K562 (cell line): ENCODE results near the gene EIF3I. TPM values are rescaled to one million over a fixed set of nuclear protein-coding genes. Genes with fewer than 3 reads are reported as not detected.
A peak's percentile ranks its signal among the peaks of the same experiment; 100 is the strongest.

Experiments used
- BHLHE40 ChIP-seq: IDR thresholded peaks from 2 replicates; pipeline ENCODE4 v1.6.1; 2011; ENCODE audit warnings: low read length, improper control_type of control experiment
- E2F4 ChIP-seq: sonication (generic); formaldehyde crosslinking; IDR thresholded peaks from 2 replicates; pipeline ENCODE4 v1.8.0; 2022; ENCODE audit warnings: mild to moderate bottlenecking, low read depth, missing genetic modification reagents
- RERE ChIP-seq: sonication (generic); formaldehyde crosslinking; IDR thresholded peaks from 2 replicates; pipeline ENCODE4 v1.8.0; 2023; ENCODE audit warnings: missing genetic modification reagents, mild to moderate bottlenecking, borderline replicate concordance
- TEAD2 ChIP-seq: fragments of 450-650 bp; IDR thresholded peaks from 2 replicates; pipeline ENCODE4 v1.6.1; 2016; ENCODE audit warnings: missing genetic modification characterization, control low read depth, missing compliant biosample characterization
- TFAM ChIP-seq: fragments of 250-450 bp; sonication (Bioruptor Pico); conservative IDR thresholded peaks from 2 replicates; pipeline ENCODE4 v1.5.0; 2021; ENCODE audit warnings: mild to moderate bottlenecking, moderate library complexity
- ZNF143 ChIP-seq: sonication (generic); formaldehyde crosslinking; IDR thresholded peaks from 2 replicates; pipeline ENCODE4 v1.9.0; 2022; ENCODE audit warnings: mild to moderate bottlenecking, missing genetic modification reagents
- ZNF75A ChIP-seq: fragments of 450-650 bp; formaldehyde crosslinking; IDR thresholded peaks from 2 replicates; pipeline ENCODE4 v1.4.0; 2020; ENCODE audit warnings: mild to moderate bottlenecking
- polyA plus RNA-seq, 8 experiments: library from polyadenylated mRNA; depleted of rRNA in 4 of 8; stranded (reverse) in 5 of 8; unstranded in 3 of 8; fragments of >200 nt; fragmentation: Nextera tagmentation in 2 of 8; fragmentation: Illumina TruSeq in 1 of 8; extraction: Ambion mirVana in 2 of 8; extraction: Trizol in 1 of 8; gene quantifications; 2 replicates each; pipeline versions ENCODE4 v1.2.1 to v1.2.3, GENCODE V29; 2011 to 2014; ENCODE audit warnings: inconsistent platforms in 1 of 8, missing spikeins in 1 of 8
- total RNA-seq, 7 experiments: library from RNA; depleted of rRNA in 6 of 7; stranded (reverse); fragments of >200 nt in 6 of 7; fragmentation: Illumina TruSeq in 2 of 7; extraction: Trizol in 2 of 7; gene quantifications; 2 replicates each; pipeline versions ENCODE4 v1.2.1 to v1.2.3, GENCODE V29; 2011 to 2021; ENCODE audit warnings: low replicate concordance in 1 of 7
- TF ChIP-seq, protein P1 (sequence below): sonication (generic); formaldehyde crosslinking; IDR thresholded peaks from 2 replicates; pipeline ENCODE4 v1.8.0; 2022; ENCODE audit warnings: mild to moderate bottlenecking, missing genetic modification reagents
- TF ChIP-seq, protein P2 (sequence below), 2 experiments: fragments of 450-650 bp; IDR thresholded peaks; 2 replicates each; pipeline ENCODE4 v1.6.1; 2018; ENCODE audit warnings: mild to moderate bottlenecking in 2 of 2, low read depth in 1 of 2; ENCODE audit not compliant: partially characterized antibody in 2 of 2
- TF ChIP-seq, protein P3 (sequence below): IDR thresholded peaks from 2 replicates; pipeline ENCODE4 v1.6.1; 2011; ENCODE audit warnings: borderline replicate concordance, low read depth, mild to moderate bottlenecking, moderate library complexity, low read length; ENCODE audit not compliant: insufficient read depth, poor library complexity, severe bottlenecking

EIF3I gene
- total and polyA plus RNA-seq, 9 of the 15 experiments (the other 6 are each of a cell fraction or from before 2014, with no cell fraction given) = 414 to 1,526 (median 635) TPM

GRCh38 chr1:32247983-32248889, 26.0 kb downstream of the EIF3I start (continued):
- no peak for TF ChIP-seq TEAD2 (tag)
- TF ChIP-seq BHLHE40 = peak; percentile 50; the same call in 1 of the 2 replicates
- no peak for TF ChIP-seq ZNF143 (CRISPR knock-in tag)
- TF ChIP-seq TFAM (CRISPR knock-in tag) = no peak
- TF ChIP-seq, protein P1, sequence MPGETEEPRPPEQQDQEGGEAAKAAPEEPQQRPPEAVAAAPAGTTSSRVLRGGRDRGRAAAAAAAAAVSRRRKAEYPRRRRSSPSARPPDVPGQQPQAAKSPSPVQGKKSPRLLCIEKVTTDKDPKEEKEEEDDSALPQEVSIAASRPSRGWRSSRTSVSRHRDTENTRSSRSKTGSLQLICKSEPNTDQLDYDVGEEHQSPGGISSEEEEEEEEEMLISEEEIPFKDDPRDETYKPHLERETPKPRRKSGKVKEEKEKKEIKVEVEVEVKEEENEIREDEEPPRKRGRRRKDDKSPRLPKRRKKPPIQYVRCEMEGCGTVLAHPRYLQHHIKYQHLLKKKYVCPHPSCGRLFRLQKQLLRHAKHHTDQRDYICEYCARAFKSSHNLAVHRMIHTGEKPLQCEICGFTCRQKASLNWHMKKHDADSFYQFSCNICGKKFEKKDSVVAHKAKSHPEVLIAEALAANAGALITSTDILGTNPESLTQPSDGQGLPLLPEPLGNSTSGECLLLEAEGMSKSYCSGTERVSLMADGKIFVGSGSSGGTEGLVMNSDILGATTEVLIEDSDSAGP (CRISPR knock-in tag) = no peak
- TF ChIP-seq RERE (CRISPR knock-in tag) = no peak
- TF ChIP-seq, protein P2, sequence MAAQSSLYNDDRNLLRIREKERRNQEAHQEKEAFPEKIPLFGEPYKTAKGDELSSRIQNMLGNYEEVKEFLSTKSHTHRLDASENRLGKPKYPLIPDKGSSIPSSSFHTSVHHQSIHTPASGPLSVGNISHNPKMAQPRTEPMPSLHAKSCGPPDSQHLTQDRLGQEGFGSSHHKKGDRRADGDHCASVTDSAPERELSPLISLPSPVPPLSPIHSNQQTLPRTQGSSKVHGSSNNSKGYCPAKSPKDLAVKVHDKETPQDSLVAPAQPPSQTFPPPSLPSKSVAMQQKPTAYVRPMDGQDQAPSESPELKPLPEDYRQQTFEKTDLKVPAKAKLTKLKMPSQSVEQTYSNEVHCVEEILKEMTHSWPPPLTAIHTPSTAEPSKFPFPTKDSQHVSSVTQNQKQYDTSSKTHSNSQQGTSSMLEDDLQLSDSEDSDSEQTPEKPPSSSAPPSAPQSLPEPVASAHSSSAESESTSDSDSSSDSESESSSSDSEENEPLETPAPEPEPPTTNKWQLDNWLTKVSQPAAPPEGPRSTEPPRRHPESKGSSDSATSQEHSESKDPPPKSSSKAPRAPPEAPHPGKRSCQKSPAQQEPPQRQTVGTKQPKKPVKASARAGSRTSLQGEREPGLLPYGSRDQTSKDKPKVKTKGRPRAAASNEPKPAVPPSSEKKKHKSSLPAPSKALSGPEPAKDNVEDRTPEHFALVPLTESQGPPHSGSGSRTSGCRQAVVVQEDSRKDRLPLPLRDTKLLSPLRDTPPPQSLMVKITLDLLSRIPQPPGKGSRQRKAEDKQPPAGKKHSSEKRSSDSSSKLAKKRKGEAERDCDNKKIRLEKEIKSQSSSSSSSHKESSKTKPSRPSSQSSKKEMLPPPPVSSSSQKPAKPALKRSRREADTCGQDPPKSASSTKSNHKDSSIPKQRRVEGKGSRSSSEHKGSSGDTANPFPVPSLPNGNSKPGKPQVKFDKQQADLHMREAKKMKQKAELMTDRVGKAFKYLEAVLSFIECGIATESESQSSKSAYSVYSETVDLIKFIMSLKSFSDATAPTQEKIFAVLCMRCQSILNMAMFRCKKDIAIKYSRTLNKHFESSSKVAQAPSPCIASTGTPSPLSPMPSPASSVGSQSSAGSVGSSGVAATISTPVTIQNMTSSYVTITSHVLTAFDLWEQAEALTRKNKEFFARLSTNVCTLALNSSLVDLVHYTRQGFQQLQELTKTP (IDR thresholded peaks at IDR 0.05; ENCODE audit: low read depth in 1 of 2, partially characterized antibody in 2 of 2) = peak in 1 of 2 experiments; percentile 65
- TF ChIP-seq E2F4 (CRISPR knock-in tag) = no peak
- TF ChIP-seq, protein P3, sequence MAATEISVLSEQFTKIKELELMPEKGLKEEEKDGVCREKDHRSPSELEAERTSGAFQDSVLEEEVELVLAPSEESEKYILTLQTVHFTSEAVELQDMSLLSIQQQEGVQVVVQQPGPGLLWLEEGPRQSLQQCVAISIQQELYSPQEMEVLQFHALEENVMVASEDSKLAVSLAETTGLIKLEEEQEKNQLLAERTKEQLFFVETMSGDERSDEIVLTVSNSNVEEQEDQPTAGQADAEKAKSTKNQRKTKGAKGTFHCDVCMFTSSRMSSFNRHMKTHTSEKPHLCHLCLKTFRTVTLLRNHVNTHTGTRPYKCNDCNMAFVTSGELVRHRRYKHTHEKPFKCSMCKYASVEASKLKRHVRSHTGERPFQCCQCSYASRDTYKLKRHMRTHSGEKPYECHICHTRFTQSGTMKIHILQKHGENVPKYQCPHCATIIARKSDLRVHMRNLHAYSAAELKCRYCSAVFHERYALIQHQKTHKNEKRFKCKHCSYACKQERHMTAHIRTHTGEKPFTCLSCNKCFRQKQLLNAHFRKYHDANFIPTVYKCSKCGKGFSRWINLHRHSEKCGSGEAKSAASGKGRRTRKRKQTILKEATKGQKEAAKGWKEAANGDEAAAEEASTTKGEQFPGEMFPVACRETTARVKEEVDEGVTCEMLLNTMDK = peak; percentile 81
- no peak for TF ChIP-seq ZNF75A (CRISPR knock-in tag)
